NCI-H460 (cell line): Measurements from ENCODE around the gene MYO1A. TPM values are rescaled to one million over a fixed set of nuclear protein-coding genes. Genes with fewer than 3 reads are reported as not detected.

Experiments
- total RNA-seq: library from RNA; depleted of rRNA; stranded (reverse); fragments of >200 nt; shearing (Covaris generic); gene quantifications from 2 replicates; pipeline ENCODE4 v1.2.3, GENCODE V29; 2014; rRNA removed

The MYO1A gene
- total RNA-seq, 1 experiment from 2014 or later = not detected

Other genes with a start within 250 kb of the MYO1A start
- gene SDR9C7, start 115.7 kb downstream of the MYO1A start, total RNA-seq = not detected in 2 replicates
- 0.05 TPM in 1 of 2 replicates, not detected in the other for gene RDH16, start 92.5 kb downstream of the MYO1A start, total RNA-seq
- 8.8 and 10.3 TPM in 2 replicates for gene ZBTB39, start 43.6 kb downstream of the MYO1A start, total RNA-seq
- gene TAC3, start 33.6 kb downstream of the MYO1A start, total RNA-seq = not detected in 2 replicates
- gene NEMP1, start 28.7 kb upstream of the MYO1A start, total RNA-seq = 22.8 and 23.6 TPM in 2 replicates
- gene NAB2, start 39.0 kb upstream of the MYO1A start, total RNA-seq = 16.3 and 19.6 TPM in 2 replicates
- gene STAT6, start 61.2 kb upstream of the MYO1A start, total RNA-seq = 51.3 and 68.8 TPM in 2 replicates
- 3.1 and 5.5 TPM in 2 replicates for gene LRP1, start 78.4 kb upstream of the MYO1A start, total RNA-seq
- not detected in 2 replicates for gene LRP1-AS, start 97.5 kb upstream of the MYO1A start, total RNA-seq
- gene NXPH4, start 166.7 kb upstream of the MYO1A start, total RNA-seq = 9.7 and 10.7 TPM in 2 replicates
- 373 and 409 TPM in 2 replicates for gene SHMT2, start 179.6 kb upstream of the MYO1A start, total RNA-seq
- gene STAC3, start 201.1 kb upstream of the MYO1A start, total RNA-seq = 0.57 and 0.58 TPM in 2 replicates